Esophagus squamous epithelium (tissue), 5 donors: ENCODE data around the gene TMC4. TPM values are rescaled to one million over a fixed set of nuclear protein-coding genes. Genes with fewer than 3 reads are reported as not detected.
A peak's percentile ranks its signal among the peaks of the same experiment; 100 is the strongest.

ENCODE experiments used
- DNase-seq: peaks from one replicate; lab custom pipeline; 2025; lab: John Stamatoyannopoulos, UW
- H3K27ac ChIP-seq, 4 donors: fragments of 200-600 bp; sonication (generic); one replicate each; pipeline ENCODE4 v1.5.1; 2016 to 2019; ENCODE audit warnings: mild to moderate bottlenecking in 1 of 4
- H3K27me3 ChIP-seq, 4 donors: fragments of 200-600 bp; sonication (generic); 1 replicate in 3 of 4; 2 replicates in 1 of 4; pipeline versions ENCODE4 v1.5.1 to v1.6.0; 2017 to 2021; ENCODE audit warnings: antibody characterized with exemption in 1 of 4
- H3K36me3 ChIP-seq, 3 donors: fragments of 200-600 bp; sonication (generic); one replicate each; pipeline ENCODE4 v1.5.1; 2016 to 2019
- H3K4me1 ChIP-seq, 3 donors: fragments of 200-600 bp; sonication (generic); one replicate each; pipeline ENCODE4 v1.5.1; 2017 to 2019
- H3K4me3 ChIP-seq, 4 donors: fragments of 200-600 bp; sonication (generic); 1 replicate in 3 of 4; 2 replicates in 1 of 4; pipeline ENCODE4 v1.5.1; 2016 to 2019; ENCODE audit warnings: mild to moderate bottlenecking in 2 of 4, moderate library complexity in 1 of 4
- H3K9me3 ChIP-seq, 3 donors: fragments of 200-600 bp; sonication (generic); one replicate each; pipeline ENCODE4 v1.5.1; 2016 to 2019
- CTCF ChIP-seq, 6 experiments: fragments of 450-650 bp in 4 of 6; fragments of 200-600 bp in 2 of 6; sonication (generic) in 2 of 6; IDR thresholded peaks; one replicate each; pipeline ENCODE4 v1.5.1; 2016 to 2019; ENCODE audit warnings: antibody characterized with exemption in 6 of 6, mild to moderate bottlenecking in 4 of 6, moderate library complexity in 4 of 6
- POLR2A ChIP-seq, 4 donors: fragments of 450-650 bp; IDR thresholded peaks; one replicate each; pipeline ENCODE4 v1.6.1; 2017; ENCODE audit warnings: antibody characterized with exemption in 4 of 4, mild to moderate bottlenecking in 4 of 4, moderate library complexity in 3 of 4
- WGBS, 2 donors: methylation state at CpG; one replicate each; pipeline ENCODE4 v1.1.5; 2018; 5-methylcytosine and 5-hydroxymethylcytosine counted together
- intact Hi-C: fragments of 100-400 bp; cut with DNase I; formaldehyde crosslinking; loops from one replicate; pipeline ENCODE4 v1.15.0; 2022
- total RNA-seq, 4 donors: library from RNA; depleted of rRNA; stranded (reverse); fragments of >200 nt; gene quantifications; one replicate each; pipeline ENCODE4 v1.1.0, GENCODE V29; 2016
- donor health status: DM: yes; HTN: yes; CAD: no.

Gene TMC4
- total RNA-seq, 4 donors from 2014 or later, result 4.0 to 45.6 (median 17.5) TPM

- Histone ChIP-seq H3K4me1 (peaks cover 16 to 38% (median 22%) of the 10 kb centered on the region in 3 donors), H3K9me3 (no peaks in the 10 kb centered on the region), H3K36me3 (peaks cover 0 to 44% (median 8%) of the 10 kb centered on the region in 3 donors), H3K4me3 (peak overlapping the region; percentile 75 to 95 (median 87)), H3K27me3 (no peaks in the 10 kb centered on the region), H3K27ac (peak overlapping the region; percentile 90 to 99 (median 97))
- intact Hi-C loops, result no loop called here
- DNase-seq, result no peak
- WGBS, 2 donors, result 61 to 65% methylated on average over 18 to 19 of the region's 19 CpGs
- no peak for TF ChIP-seq POLR2A (IDR thresholded peaks at IDR 0.05)
- TF ChIP-seq CTCF (IDR thresholded peaks at IDR 0.05), result no peak
Observed at GRCh38 chr19:54191811-54192453, 19.0 kb upstream of the TMC4 start.

- no peaks in the 10 kb centered on the region for H3K27me3 ChIP-seq
- intact Hi-C loops, result no loop called here
- peaks cover 0 to 52% (median 8%) of the 10 kb centered on the region in 3 donors for H3K36me3 ChIP-seq
- H3K9me3 ChIP-seq, result no peaks in the 10 kb centered on the region
- H3K4me1 ChIP-seq, result peaks cover 16 to 38% (median 22%) of the 10 kb centered on the region in 3 donors
- no peak for DNase-seq
- WGBS, 2 donors, result 0% methylated on average over 2 to 18 of the region's 77 CpGs
- H3K4me3 ChIP-seq, result peak within 1 kb of the TSS; percentile 75 to 95 (median 87)
- TF ChIP-seq POLR2A (IDR thresholded peaks at IDR 0.05) (peak in 2 of 4 donors; percentile 46 to 84), CTCF (IDR thresholded peaks at IDR 0.05) (peak in 2 of 6 experiments; percentile 4 to 9)
- peak within 1 kb of the TSS; percentile 90 to 99 (median 97) for H3K27ac ChIP-seq
Observed at GRCh38 chr19:54191011-54191810, 18.3 kb upstream of the TMC4 start, which contains the start of gene TSEN34. Gene TSEN34, plus strand, starts transcription at chr19:54191308. Its CDS starts 57 bp downstream, at chr19:54191365.

- no peaks in the 10 kb centered on the region for H3K9me3 ChIP-seq
Observed at GRCh38 chr19:54190503-54191010, 17.6 kb upstream of the TMC4 start.

GRCh38 chr19:54189735-54190502 is 17.0 kb upstream of the TMC4 start:
- Histone ChIP-seq H3K36me3 (peaks cover 0 to 52% (median 8%) of the 10 kb centered on the region in 3 donors), H3K4me1 (peaks cover 16 to 38% (median 22%) of the 10 kb centered on the region in 3 donors), H3K27me3 (no peaks in the 10 kb centered on the region), H3K27ac (peak overlapping the region; percentile 90 to 99 (median 97)), H3K9me3 (no peaks in the 10 kb centered on the region), H3K4me3 (peak overlapping the region; percentile 75 to 95 (median 87))
- intact Hi-C loops, result no loop called here
- peak in 2 of 4 donors; percentile 26 to 72 for TF ChIP-seq POLR2A (IDR thresholded peaks at IDR 0.05)
- TF ChIP-seq CTCF (IDR thresholded peaks at IDR 0.05), result no peak
- WGBS, 2 donors, result 0 to 2% methylated on average over 8 to 11 of the region's 65 CpGs
- DNase-seq, result peak; percentile 98

More at GRCh38 chr19:54190503-54191010, 17.6 kb upstream of the TMC4 start:
- WGBS, 2 donors, result 0% methylated on average over 18 to 29 of the region's 56 CpGs
- Histone ChIP-seq H3K4me3 (peak overlapping the region; percentile 75 to 95 (median 87)), H3K4me1 (peaks cover 16 to 38% (median 22%) of the 10 kb centered on the region in 3 donors), H3K36me3 (peaks cover 0 to 57% (median 8%) of the 10 kb centered on the region in 3 donors), H3K27me3 (no peaks in the 10 kb centered on the region), H3K27ac (peak overlapping the region; percentile 90 to 99 (median 97))
- intact Hi-C loops, result no loop called here
- peak; percentile 96 for DNase-seq
- TF ChIP-seq POLR2A (IDR thresholded peaks at IDR 0.05) (no peak), CTCF (IDR thresholded peaks at IDR 0.05) (no peak)
